Measurements from ENCODE around the gene TMEM121B. TPM values are rescaled to one million over a fixed set of nuclear protein-coding genes. Genes with fewer than 3 reads are reported as not detected.
A peak's percentile ranks its signal among the peaks of the same experiment; 100 is the strongest.

TMEM121B gene
- total RNA-seq, 1 experiment from 2014 or later: 8.1 TPM

DNA sequence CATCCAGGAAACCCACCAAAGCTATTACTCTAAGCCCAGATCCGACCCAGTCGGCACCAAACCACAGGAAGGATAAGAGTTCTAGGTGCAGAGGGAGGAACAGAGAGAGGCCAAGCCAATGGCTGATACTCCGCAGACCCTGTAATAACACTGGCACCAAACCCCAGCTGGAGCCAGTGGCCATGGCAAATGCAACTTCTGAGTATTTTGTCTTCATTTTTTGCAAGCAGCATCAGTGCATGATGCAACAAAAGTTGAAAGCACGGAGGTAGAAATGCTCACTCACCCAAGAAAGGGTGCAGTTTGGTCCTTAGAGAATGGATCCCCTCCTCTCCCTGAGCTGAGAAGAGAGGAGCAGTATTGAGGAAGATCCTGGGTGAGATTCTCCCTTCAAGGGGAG lies 2.8 kb downstream of the TMEM121B start:
- Histone ChIP-seq H4K91ac (ENCODE audit: insufficient read length, low read depth, low read length) (no peak overlapping the region), H3K4me2 (ENCODE audit: insufficient read depth, insufficient read length, low read length) (no peak overlapping the region), H3K4ac (ENCODE audit: low read depth, low read length) (no peak overlapping the region), H3K23ac (ENCODE audit: insufficient read length, low read depth, low read length) (no peak overlapping the region), H2BK5ac (ENCODE audit: insufficient read length, low read length) (no peak overlapping the region), H3K14ac (ENCODE audit: insufficient read depth, low read length) (no peak overlapping the region), H2BK20ac (ENCODE audit: low read depth, low read length, poor library complexity, severe bottlenecking) (no peak overlapping the region), H4K20me1 (ENCODE audit: control insufficient read depth, insufficient read depth, insufficient read length) (no peaks in the 10 kb centered on the region), H3K56ac (ENCODE audit: insufficient read length, low read depth, low read length) (no peak overlapping the region), H3K23me2 (ENCODE audit: insufficient read length, low read depth, low read length, poor library complexity, severe bottlenecking) (peaks cover 6% of the 10 kb centered on the region), H3K79me1 (ENCODE audit: insufficient read depth, low read depth, low read length, poor library complexity, severe bottlenecking) (no peaks in the 10 kb centered on the region), H4K8ac (replicated peaks; ENCODE audit: insufficient read length, low read depth, low read length) (no peak overlapping the region), H3K4me1 (ENCODE audit: insufficient read depth, low read length) (no peaks in the 10 kb centered on the region; the same call in 1 of the 2 replicates), H3K27me3 (ENCODE audit: insufficient read depth, low read length) (no peaks in the 10 kb centered on the region), H2AFZ (ENCODE audit: low read length) (no peak overlapping the region), H3K9me3 (ENCODE audit: control insufficient read depth, low read depth, low read length) (no peaks in the 10 kb centered on the region), H2AK5ac (ENCODE audit: insufficient read length, low read length) (no peak overlapping the region), H3K79me2 (ENCODE audit: insufficient read depth, low read length) (no peaks in the 10 kb centered on the region), H2BK15ac (ENCODE audit: low read depth, low read length) (no peak overlapping the region), H3K9ac (ENCODE audit: extremely low read depth, insufficient read length, low read length) (no peak overlapping the region), H3T11ph (ENCODE audit: low read length) (no peak overlapping the region), H3K18ac (ENCODE audit: insufficient read length, low read depth, low read length) (no peak overlapping the region), H4K5ac (ENCODE audit: insufficient read length, low read depth, low read length) (no peak overlapping the region), H2BK12ac (ENCODE audit: insufficient read length, low read depth, low read length) (no peak overlapping the region), H3K27ac (ENCODE audit: insufficient read length, low read depth, low read length) (no peak overlapping the region), H2BK120ac (ENCODE audit: low read depth, low read length, poor library complexity, severe bottlenecking) (no peak overlapping the region)
- no peak overlapping the region for H3K27ac Mint-ChIP-seq
- peak overlapping the region in 1 of 2 experiments; percentile 70; a peak in 1 of 5 replicates for H3K4me3 Mint-ChIP-seq
- peaks cover 35 to 37% of the 10 kb centered on the region in 2 experiments for H3K4me1 Mint-ChIP-seq
- DNase-seq: no peak
- peaks cover 7% of the 10 kb centered on the region for H3K27me3 Mint-ChIP-seq (ENCODE audit: low read depth)
- TF ChIP-seq, protein P1, sequence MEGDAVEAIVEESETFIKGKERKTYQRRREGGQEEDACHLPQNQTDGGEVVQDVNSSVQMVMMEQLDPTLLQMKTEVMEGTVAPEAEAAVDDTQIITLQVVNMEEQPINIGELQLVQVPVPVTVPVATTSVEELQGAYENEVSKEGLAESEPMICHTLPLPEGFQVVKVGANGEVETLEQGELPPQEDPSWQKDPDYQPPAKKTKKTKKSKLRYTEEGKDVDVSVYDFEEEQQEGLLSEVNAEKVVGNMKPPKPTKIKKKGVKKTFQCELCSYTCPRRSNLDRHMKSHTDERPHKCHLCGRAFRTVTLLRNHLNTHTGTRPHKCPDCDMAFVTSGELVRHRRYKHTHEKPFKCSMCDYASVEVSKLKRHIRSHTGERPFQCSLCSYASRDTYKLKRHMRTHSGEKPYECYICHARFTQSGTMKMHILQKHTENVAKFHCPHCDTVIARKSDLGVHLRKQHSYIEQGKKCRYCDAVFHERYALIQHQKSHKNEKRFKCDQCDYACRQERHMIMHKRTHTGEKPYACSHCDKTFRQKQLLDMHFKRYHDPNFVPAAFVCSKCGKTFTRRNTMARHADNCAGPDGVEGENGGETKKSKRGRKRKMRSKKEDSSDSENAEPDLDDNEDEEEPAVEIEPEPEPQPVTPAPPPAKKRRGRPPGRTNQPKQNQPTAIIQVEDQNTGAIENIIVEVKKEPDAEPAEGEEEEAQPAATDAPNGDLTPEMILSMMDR (conservative IDR thresholded peaks at IDR 0.05): no peak
- peaks cover 0 to 4% (median 0%) of the 10 kb centered on the region in 3 experiments; a peak in 2 of 7 replicates for H3K36me3 Mint-ChIP-seq (ENCODE audit: insufficient read depth in 1 of 3, low read depth in 3 of 3)
- no CpG with 5 or more reads among the region's 4 CpGs for WGBS (ENCODE audit: extremely low coverage, insufficient read length, low lambda C conversion rate)
- no peaks in the 10 kb centered on the region for H3K9me3 Mint-ChIP-seq

All from H9 (cell line).